IMR-90 (cell line): ENCODE measurements around the gene NHSL2.

Experiments used
- BHLHE40 ChIP-seq: fragments of 150-350 bp; IDR thresholded peaks from 2 replicates; pipeline ENCODE4 v1.6.1; 2016; ENCODE audit warnings: mild to moderate bottlenecking, low read depth, low read length
- CTCF ChIP-seq: conservative IDR thresholded peaks from 2 replicates; pipeline ENCODE4 v1.5.1; 2012; ENCODE audit warnings: mild to moderate bottlenecking, low read depth, low read length, improper control_type of control experiment
- POLR2A ChIP-seq: IDR thresholded peaks from 2 replicates; pipeline ENCODE4 v1.6.1; 2012; ENCODE audit warnings: mild to moderate bottlenecking, low read depth, low read length

- no peak for TF ChIP-seq CTCF
- no peak for TF ChIP-seq POLR2A
- no peak for TF ChIP-seq BHLHE40
Observed at GRCh38 chrX:72011734-72012133, 101.1 kb downstream of the NHSL2 start.
